Liver (tissue), 9 donors: ENCODE results near the gene SRSF9. TPM values are rescaled to one million over a fixed set of nuclear protein-coding genes. Genes with fewer than 3 reads are reported as not detected.

ENCODE experiments used
- DNase-seq: peaks from one replicate; pipeline ENCODE4 v3.0.0-alpha.2; 2017; ENCODE audit warnings: low spot score
- H3K27ac ChIP-seq, 2 donors: one replicate each; pipeline ENCODE4 v1.7.0; 2013; ENCODE audit warnings: inconsistent platforms in 2 of 2, low read length in 2 of 2, control low read depth in 1 of 2, low read depth in 1 of 2, mild to moderate bottlenecking in 1 of 2
- H3K27me3 ChIP-seq, 4 donors: one replicate each; pipeline versions ENCODE4 v1.6.1 to v1.7.0; 2013; ENCODE audit warnings: low read length in 3 of 4, inconsistent platforms in 1 of 4, mild to moderate bottlenecking in 1 of 4, moderate library complexity in 1 of 4; ENCODE audit not compliant: control insufficient read depth in 4 of 4, insufficient read depth in 4 of 4
- H3K36me3 ChIP-seq, 4 donors: one replicate each; pipeline versions ENCODE4 v1.6.1 to v1.7.0; 2013; ENCODE audit warnings: low read length in 3 of 4, mild to moderate bottlenecking in 3 of 4, low read depth in 1 of 4, moderate library complexity in 1 of 4; ENCODE audit not compliant: control insufficient read depth in 4 of 4, insufficient read depth in 3 of 4
- H3K4me1 ChIP-seq, 4 donors: one replicate each; pipeline versions ENCODE4 v1.6.1 to v1.7.0; 2013; ENCODE audit warnings: low read length in 3 of 4, mild to moderate bottlenecking in 3 of 4, moderate library complexity in 1 of 4; ENCODE audit not compliant: control insufficient read depth in 4 of 4, insufficient read depth in 4 of 4
- H3K4me3 ChIP-seq, 3 donors: one replicate each; pipeline versions ENCODE4 v1.6.1 to v1.7.0; 2013; ENCODE audit warnings: low read length in 3 of 3, control low read depth in 1 of 3, low read depth in 1 of 3, mild to moderate bottlenecking in 1 of 3
- H3K9ac ChIP-seq, 2 donors: one replicate each; pipeline ENCODE4 v1.7.0; 2013; ENCODE audit warnings: low read length in 2 of 2, mild to moderate bottlenecking in 2 of 2, moderate library complexity in 2 of 2, control low read depth in 1 of 2, low read depth in 1 of 2
- H3K9me3 ChIP-seq, 4 donors: one replicate each; pipeline versions ENCODE4 v1.6.1 to v1.7.0; 2013; ENCODE audit warnings: low read length in 3 of 4; ENCODE audit not compliant: control insufficient read depth in 4 of 4
- EGR1 ChIP-seq, 2 donors: IDR thresholded peaks; 2 replicates each; pipeline ENCODE4 v1.6.1; 2016 to 2018; ENCODE audit warnings: antibody characterized with exemption in 2 of 2, low read depth in 2 of 2
- FOXA1 ChIP-seq: IDR thresholded peaks from 2 replicates; pipeline ENCODE4 v1.6.1; 2016; ENCODE audit warnings: antibody characterized with exemption
- FOXA2 ChIP-seq: IDR thresholded peaks from 2 replicates; pipeline ENCODE4 v1.6.1; 2016; ENCODE audit warnings: antibody characterized with exemption
- GABPA ChIP-seq, 2 donors: IDR thresholded peaks in 1 of 2; conservative IDR thresholded peaks in 1 of 2; 2 replicates each; pipeline ENCODE4 v1.6.1; 2016; ENCODE audit warnings: antibody characterized with exemption in 2 of 2, mild to moderate bottlenecking in 1 of 2, moderate library complexity in 1 of 2
- HNF4A ChIP-seq, 2 donors: conservative IDR thresholded peaks; 2 replicates each; pipeline ENCODE4 v1.6.1; 2016; ENCODE audit warnings: antibody characterized with exemption in 2 of 2, mild to moderate bottlenecking in 2 of 2
- HNF4G ChIP-seq: IDR thresholded peaks from 2 replicates; pipeline ENCODE4 v1.6.1; 2016; ENCODE audit warnings: antibody characterized with exemption
- JUND ChIP-seq, 2 donors: IDR thresholded peaks; 2 replicates each; pipeline ENCODE4 v1.6.1; 2016; ENCODE audit warnings: antibody characterized with exemption in 2 of 2
- NR2F2 ChIP-seq: IDR thresholded peaks from 2 replicates; pipeline ENCODE4 v1.6.1; 2016; ENCODE audit warnings: antibody characterized with exemption
- RAD21 ChIP-seq, 2 donors: IDR thresholded peaks; 2 replicates each; pipeline ENCODE4 v1.6.1; 2016; ENCODE audit warnings: antibody characterized with exemption in 2 of 2, mild to moderate bottlenecking in 2 of 2
- RXRA ChIP-seq, 2 donors: IDR thresholded peaks; 2 replicates each; pipeline ENCODE4 v1.6.1; 2017 to 2018; ENCODE audit warnings: antibody characterized with exemption in 2 of 2, mild to moderate bottlenecking in 1 of 2
- SP1 ChIP-seq: IDR thresholded peaks from 2 replicates; pipeline ENCODE4 v1.6.1; 2018; ENCODE audit warnings: antibody characterized with exemption, mild to moderate bottlenecking
- TAF1 ChIP-seq: conservative IDR thresholded peaks from 2 replicates; pipeline ENCODE4 v1.6.1; 2016; ENCODE audit warnings: antibody characterized with exemption, mild to moderate bottlenecking
- YY1 ChIP-seq: IDR thresholded peaks from 2 replicates; pipeline ENCODE4 v1.6.1; 2016; ENCODE audit warnings: antibody characterized with exemption, mild to moderate bottlenecking
- ZBTB33 ChIP-seq: IDR thresholded peaks from 2 replicates; pipeline ENCODE4 v1.6.1; 2016; ENCODE audit warnings: antibody characterized with exemption
- WGBS: extraction: QIAGEN DNeasy Blood & Tissue Kit; methylation state at CpG from one replicate; pipeline ENCODE4 v1.1.7; 2013; 5-methylcytosine and 5-hydroxymethylcytosine counted together
- polyA plus RNA-seq, 2 donors: library from polyadenylated mRNA; stranded (reverse) in 1 of 2; unstranded in 1 of 2; fragments of 200-250 nt in 1 of 2; fragments of >200 nt in 1 of 2; fragmentation: Nextera tagmentation in 1 of 2; extraction: Ambion mirVana in 1 of 2; gene quantifications; one replicate each; pipeline versions ENCODE4 v1.2.1 to v1.2.3, GENCODE V29; 2013 to 2015
- total RNA-seq, 2 donors: library from RNA; depleted of rRNA; stranded (reverse); fragments of >200 nt; gene quantifications; one replicate each; pipeline ENCODE4 v1.2.3, GENCODE V29; 2014
- TF ChIP-seq, protein P1 (sequence below): IDR thresholded peaks from 2 replicates; pipeline ENCODE4 v1.6.1; 2016; ENCODE audit warnings: antibody characterized with exemption
- TF ChIP-seq, protein P2 (sequence below): fragments of 150-350 bp; IDR thresholded peaks from 2 replicates; pipeline ENCODE4 v1.5.1; 2017; ENCODE audit warnings: improper control_type of control experiment, low read depth, low read length; ENCODE audit not compliant: missing input control
- TF ChIP-seq, protein P3 (sequence below): IDR thresholded peaks from 2 replicates; pipeline ENCODE4 v1.6.1; 2016; ENCODE audit warnings: antibody characterized with exemption, mild to moderate bottlenecking
- TF ChIP-seq, protein P4 (sequence below): IDR thresholded peaks from 2 replicates; pipeline ENCODE4 v1.6.1; 2016; ENCODE audit warnings: antibody characterized with exemption
- donor health status: healthy.
- donor health status: healthy.
- donor health status: healthy.
- donor health status: healthy.
- donor health status: healthy.

Gene SRSF9
- total and polyA plus RNA-seq, 4 donors, result 45.3 to 98.5 (median 73.3) TPM

DNA sequence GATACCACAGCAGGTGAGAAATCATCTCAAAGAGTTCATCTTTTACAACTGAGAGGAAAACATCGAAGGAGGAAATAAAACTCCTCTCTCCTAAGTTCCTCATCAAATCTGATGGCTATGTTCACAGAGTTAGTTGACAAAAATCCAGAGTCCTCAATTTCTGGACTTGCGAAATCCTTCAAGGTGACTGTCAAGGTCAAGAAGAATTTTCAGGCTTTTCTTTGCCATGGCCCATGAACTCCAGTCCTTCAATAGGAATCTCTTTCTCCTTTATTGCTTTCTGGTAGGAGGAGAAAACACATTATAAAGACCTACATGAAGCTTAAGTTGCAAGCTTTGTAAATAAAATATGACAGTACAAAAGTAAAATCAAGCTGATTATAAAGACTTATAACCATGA lies 24.9 kb downstream of the SRSF9 start (continued):
- TF ChIP-seq, protein P1, sequence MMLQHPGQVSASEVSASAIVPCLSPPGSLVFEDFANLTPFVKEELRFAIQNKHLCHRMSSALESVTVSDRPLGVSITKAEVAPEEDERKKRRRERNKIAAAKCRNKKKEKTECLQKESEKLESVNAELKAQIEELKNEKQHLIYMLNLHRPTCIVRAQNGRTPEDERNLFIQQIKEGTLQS, result no peak
- TF ChIP-seq TAF1, result no peak
- TF ChIP-seq FOXA2, result no peak
- no peak for TF ChIP-seq SP1
- no peak for TF ChIP-seq HNF4G

DNA sequence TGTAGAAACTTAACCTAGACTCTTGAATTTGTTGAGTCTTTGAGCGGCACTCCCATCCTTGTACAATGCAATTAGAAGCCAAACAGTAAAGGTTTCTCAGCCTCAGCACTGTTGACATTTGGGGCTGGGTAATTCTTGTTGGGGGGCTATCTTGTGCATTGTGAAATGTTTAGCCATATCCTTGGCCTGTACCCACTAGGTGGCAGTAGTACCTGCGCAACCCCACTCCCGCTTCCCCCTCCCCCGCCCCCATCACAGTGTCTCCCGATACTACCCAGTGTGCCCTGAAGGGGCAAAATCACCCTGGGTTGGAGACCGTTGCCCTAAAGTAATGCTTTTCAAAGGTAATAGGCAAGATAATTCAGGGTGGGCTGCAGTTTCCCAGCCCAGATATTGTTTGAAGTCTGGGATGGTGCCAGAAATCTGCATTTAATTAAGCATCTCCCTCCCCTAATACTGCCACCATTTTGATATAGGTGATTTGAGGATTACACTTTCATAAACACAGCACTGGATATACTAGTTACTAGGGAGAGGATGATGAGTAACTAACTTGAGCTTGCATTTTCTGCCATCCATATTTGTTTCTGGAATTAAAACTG lies 29.8 kb downstream of the SRSF9 start:
- Histone ChIP-seq H3K27ac (no peak overlapping the region), H3K9me3 (no peaks in the 10 kb centered on the region), H3K9ac (no peak overlapping the region), H3K4me3 (no peak overlapping the region), H3K27me3 (no peaks in the 10 kb centered on the region), H3K4me1 (peaks cover 4 to 23% (median 15%) of the 10 kb centered on the region in 4 donors), H3K36me3 (peaks cover 6 to 19% (median 12%) of the 10 kb centered on the region in 4 donors)
- 19% methylated on average over 6 of the region's 6 CpGs for WGBS
- TF ChIP-seq RAD21 (IDR thresholded peaks at IDR 0.05) (peak; percentile 52 to 72), JUND (IDR thresholded peaks at IDR 0.05) (no peak)
- TF ChIP-seq, protein P2, sequence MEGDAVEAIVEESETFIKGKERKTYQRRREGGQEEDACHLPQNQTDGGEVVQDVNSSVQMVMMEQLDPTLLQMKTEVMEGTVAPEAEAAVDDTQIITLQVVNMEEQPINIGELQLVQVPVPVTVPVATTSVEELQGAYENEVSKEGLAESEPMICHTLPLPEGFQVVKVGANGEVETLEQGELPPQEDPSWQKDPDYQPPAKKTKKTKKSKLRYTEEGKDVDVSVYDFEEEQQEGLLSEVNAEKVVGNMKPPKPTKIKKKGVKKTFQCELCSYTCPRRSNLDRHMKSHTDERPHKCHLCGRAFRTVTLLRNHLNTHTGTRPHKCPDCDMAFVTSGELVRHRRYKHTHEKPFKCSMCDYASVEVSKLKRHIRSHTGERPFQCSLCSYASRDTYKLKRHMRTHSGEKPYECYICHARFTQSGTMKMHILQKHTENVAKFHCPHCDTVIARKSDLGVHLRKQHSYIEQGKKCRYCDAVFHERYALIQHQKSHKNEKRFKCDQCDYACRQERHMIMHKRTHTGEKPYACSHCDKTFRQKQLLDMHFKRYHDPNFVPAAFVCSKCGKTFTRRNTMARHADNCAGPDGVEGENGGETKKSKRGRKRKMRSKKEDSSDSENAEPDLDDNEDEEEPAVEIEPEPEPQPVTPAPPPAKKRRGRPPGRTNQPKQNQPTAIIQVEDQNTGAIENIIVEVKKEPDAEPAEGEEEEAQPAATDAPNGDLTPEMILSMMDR, result peak; percentile 51
- peak; percentile 75 for DNase-seq

GRCh38 chr12:120438495-120439198 lies 30.9 kb downstream of the SRSF9 start:
- Histone ChIP-seq H3K4me3 (peak overlapping the region; percentile 78 to 93 (median 84)), H3K27ac (peak overlapping the region in 1 of 2 donors; percentile 49), H3K36me3 (peaks cover 4 to 11% (median 7%) of the 10 kb centered on the region in 4 donors), H3K9me3 (no peaks in the 10 kb centered on the region), H3K9ac (peak overlapping the region in 1 of 2 donors; percentile 17), H3K27me3 (no peaks in the 10 kb centered on the region), H3K4me1 (peaks cover 4 to 19% (median 15%) of the 10 kb centered on the region in 4 donors)
- TF ChIP-seq, protein P1, result no peak
- no peak for TF ChIP-seq HNF4A (conservative IDR thresholded peaks at IDR 0.05)
- TF ChIP-seq, protein P2, result no peak
- no peak for TF ChIP-seq RAD21 (IDR thresholded peaks at IDR 0.05)
- TF ChIP-seq FOXA2, result no peak
- TF ChIP-seq, protein P3, sequence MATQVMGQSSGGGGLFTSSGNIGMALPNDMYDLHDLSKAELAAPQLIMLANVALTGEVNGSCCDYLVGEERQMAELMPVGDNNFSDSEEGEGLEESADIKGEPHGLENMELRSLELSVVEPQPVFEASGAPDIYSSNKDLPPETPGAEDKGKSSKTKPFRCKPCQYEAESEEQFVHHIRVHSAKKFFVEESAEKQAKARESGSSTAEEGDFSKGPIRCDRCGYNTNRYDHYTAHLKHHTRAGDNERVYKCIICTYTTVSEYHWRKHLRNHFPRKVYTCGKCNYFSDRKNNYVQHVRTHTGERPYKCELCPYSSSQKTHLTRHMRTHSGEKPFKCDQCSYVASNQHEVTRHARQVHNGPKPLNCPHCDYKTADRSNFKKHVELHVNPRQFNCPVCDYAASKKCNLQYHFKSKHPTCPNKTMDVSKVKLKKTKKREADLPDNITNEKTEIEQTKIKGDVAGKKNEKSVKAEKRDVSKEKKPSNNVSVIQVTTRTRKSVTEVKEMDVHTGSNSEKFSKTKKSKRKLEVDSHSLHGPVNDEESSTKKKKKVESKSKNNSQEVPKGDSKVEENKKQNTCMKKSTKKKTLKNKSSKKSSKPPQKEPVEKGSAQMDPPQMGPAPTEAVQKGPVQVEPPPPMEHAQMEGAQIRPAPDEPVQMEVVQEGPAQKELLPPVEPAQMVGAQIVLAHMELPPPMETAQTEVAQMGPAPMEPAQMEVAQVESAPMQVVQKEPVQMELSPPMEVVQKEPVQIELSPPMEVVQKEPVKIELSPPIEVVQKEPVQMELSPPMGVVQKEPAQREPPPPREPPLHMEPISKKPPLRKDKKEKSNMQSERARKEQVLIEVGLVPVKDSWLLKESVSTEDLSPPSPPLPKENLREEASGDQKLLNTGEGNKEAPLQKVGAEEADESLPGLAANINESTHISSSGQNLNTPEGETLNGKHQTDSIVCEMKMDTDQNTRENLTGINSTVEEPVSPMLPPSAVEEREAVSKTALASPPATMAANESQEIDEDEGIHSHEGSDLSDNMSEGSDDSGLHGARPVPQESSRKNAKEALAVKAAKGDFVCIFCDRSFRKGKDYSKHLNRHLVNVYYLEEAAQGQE, result no peak
- no peak for TF ChIP-seq SP1
- TF ChIP-seq RXRA (IDR thresholded peaks at IDR 0.05), result no peak
- no peak for TF ChIP-seq ZBTB33
- no peak for TF ChIP-seq NR2F2
- TF ChIP-seq HNF4G, result no peak
- TF ChIP-seq EGR1 (IDR thresholded peaks at IDR 0.05; ENCODE audit: low read depth in 2 of 2), result no peak
- TF ChIP-seq FOXA1, result no peak
- TF ChIP-seq YY1, result no peak
- TF ChIP-seq GABPA (IDR thresholded peaks at IDR 0.05 in 1 of 2, conservative IDR thresholded peaks at IDR 0.05 in 1 of 2), result no peak
- no peak for TF ChIP-seq JUND (IDR thresholded peaks at IDR 0.05)
- TF ChIP-seq, protein P4, sequence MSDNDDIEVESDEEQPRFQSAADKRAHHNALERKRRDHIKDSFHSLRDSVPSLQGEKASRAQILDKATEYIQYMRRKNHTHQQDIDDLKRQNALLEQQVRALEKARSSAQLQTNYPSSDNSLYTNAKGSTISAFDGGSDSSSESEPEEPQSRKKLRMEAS, result no peak
- no peak for TF ChIP-seq TAF1
- DNase-seq, result no peak
- 27% methylated on average over 17 of the region's 17 CpGs for WGBS
